Measurements from ENCODE around the gene RPL10A.

RPL10A gene

GRCh38 chr6:35492258-35492973 is 24.2 kb downstream of the RPL10A start:
- DNase-seq (ENCODE audit: low read depth in 3 of 3), result no peak

GRCh38 chr6:35492974-35493284 is 24.7 kb downstream of the RPL10A start:
- DNase-seq (ENCODE audit: low read depth in 3 of 3), result no peak

- no peak for DNase-seq (ENCODE audit: low read depth in 3 of 3)
These were observed 25.2 kb downstream of the RPL10A start for GRCh38 chr6:35493307-35493983.

DNA sequence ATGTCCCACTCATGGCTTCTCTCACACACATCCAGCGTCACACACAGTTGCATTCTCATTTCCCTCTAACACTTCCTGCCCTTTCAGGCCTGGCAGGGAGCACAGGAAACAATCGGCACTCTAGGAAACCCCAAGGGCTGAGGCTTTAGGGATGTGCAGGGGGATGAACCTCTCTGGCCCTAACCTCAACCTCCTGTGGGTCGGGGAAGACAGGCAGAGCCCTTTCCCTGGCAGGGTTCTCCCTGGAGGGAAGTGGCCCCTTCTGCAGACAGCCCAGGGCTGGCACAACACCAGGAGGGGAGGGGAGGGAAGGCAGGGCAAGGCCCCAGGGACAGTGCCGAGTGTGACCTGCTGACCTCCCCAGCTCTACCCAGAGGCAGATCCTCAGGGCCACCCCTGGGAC is 26.0 kb downstream of the RPL10A start:
- no peak for DNase-seq (ENCODE audit: low read depth in 3 of 3)

DNA sequence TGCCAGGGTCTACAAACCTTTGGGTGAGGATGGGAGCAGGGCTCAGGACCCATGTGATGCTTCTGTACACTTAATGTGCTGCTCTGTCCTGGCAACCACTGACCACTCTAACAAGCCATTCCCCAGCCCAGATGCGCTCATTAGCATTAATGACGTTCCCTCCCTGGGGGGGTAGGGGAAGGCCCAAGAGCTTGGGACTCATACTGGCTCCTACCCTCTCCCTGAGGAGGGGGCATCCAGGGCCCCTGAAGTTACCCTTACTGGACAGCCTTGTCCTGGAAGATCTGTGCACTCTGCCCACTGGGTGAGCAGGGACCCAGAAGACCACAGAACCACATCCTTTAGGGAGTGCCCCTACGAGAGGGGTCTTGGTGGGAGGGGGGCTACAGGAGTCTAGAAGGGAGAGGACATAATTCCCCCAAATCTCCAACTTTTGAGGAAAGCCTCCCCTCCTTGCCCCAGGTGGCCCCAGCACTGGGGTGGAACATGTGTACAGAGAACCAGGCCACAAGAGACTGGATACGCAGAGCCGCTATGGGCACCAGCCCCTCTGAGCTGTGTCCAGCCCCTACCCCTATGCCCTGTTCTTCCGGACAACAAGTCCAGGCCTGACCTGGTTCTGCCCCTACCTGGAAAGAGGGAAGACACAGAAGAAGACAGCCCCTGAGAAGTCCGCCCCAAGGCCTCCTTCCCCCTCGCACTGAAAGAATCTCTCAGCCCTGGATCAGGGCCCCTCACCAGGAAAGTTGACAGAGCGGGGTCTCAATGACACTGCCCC is 27.2 kb downstream of the RPL10A start:
- no peak for DNase-seq (ENCODE audit: low read depth in 3 of 3)

DNA sequence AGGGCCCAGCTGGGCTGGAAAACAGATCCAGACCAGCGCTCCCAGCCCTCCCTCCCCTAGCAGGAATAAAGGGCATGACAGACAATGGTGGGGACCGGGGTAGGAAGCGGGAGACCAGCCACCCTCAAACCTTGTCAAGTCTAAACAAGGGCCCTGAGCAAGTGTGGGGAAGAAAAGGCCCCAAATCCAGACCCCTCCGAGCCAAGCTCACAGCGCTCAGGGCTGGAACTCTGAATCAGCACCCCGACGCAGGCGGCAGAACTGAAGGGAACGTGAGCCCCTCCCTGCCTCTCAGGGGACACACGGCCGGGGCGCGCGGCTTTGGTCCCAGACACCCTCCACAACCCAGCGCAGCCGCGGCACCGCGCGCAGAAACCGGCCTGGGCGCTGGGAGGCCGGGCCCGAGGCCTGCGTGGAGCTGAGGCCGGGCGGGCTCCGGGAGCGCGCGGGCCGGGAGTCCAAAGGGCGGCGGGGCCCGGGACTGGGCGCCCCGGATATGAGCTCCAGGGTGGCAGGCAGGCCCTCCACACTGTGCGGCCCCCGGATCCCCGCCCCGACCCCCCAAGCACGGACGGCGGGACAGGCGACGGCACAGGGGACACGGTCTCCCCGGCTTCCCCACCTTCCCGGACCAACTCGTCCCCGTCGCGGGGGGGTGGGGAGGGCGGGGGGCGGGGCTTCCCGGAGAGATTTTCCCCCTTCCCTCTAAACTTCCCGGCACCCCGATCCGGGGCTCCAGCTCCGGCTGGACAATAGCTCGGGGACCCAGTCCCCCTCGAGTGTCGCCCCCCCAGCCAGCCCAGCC is 28.0 kb downstream of the RPL10A start:
- DNase-seq (ENCODE audit: low read depth in 3 of 3), result no peak

DNA sequence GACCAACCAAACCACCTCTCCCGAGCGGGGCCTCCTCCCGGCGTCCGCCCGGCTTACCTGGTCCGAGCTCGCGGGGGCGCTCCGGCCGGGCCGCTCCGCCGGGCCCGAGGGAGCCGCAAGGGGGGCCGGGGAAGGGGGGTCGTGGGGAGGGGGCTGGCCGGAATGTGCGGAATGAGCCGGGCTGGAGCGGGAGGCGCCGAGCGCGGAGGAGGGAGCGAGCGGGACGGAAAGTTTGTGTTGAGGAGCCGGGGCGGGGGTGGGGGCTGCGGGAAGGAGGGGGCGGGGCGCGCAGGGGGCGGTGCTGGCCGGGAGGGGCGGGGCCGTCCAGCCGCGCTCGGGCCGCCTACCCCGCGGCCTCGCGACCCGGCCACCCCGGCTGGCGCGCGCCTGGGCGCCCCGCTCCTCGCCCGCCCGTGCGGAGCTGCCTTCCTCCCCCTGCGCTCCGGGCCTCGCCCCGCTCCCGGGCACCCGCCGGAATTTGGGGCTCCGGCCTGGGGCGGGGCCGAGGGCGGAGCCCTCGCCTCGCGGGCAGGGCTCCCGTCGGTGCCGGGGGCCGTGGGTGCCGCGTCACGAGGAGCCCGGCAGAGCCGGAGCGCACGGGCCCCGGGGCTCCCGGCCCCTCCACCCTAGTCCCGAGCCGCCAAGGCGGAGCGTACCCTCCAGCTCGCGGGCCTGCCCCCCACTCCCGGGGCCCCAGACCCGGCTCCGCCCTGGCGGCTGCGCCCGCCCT is 28.8 kb downstream of the RPL10A start, which contains the start of gene TEAD3:
TEAD3 (minus strand) TSS at position 239 of the 730 bp plus-strand sequence.
- peak in 1 of 3 donors; percentile 51 for DNase-seq (ENCODE audit: low read depth in 3 of 3)

GRCh38 chr6:35497571-35498421 is 29.6 kb downstream of the RPL10A start:
- no peak for DNase-seq (ENCODE audit: low read depth in 3 of 3)

- no peak for DNase-seq (ENCODE audit: low read depth in 3 of 3)
These were observed 30.3 kb downstream of the RPL10A start for GRCh38 chr6:35498422-35499067.

GRCh38 chr6:35499372-35499771 is 31.2 kb downstream of the RPL10A start:
- DNase-seq (ENCODE audit: low read depth in 3 of 3), result no peak

GRCh38 chr6:35500782-35501181 is 32.6 kb downstream of the RPL10A start:
- no peak for DNase-seq (ENCODE audit: low read depth in 3 of 3)

DNA sequence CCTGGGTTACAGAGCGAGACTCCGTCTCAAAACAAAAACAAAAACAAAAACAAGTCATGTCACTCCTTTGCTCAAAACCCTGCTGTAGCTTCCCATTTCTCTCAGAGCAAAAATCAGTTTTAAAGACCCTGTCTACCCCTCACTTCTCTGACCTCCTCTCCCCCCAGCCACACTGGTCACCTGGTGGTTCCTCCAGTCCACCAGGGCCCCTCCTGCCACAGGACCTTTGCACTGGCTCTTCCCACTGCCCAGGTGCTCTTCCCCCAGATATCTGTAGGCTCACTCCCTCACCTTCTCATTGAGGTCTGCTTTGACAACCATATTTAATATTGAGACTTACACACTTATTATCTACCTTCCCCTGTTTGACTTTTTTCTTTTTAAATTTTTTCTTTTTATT is 33.6 kb downstream of the RPL10A start:
- no peak for DNase-seq (ENCODE audit: low read depth in 3 of 3)

DNA sequence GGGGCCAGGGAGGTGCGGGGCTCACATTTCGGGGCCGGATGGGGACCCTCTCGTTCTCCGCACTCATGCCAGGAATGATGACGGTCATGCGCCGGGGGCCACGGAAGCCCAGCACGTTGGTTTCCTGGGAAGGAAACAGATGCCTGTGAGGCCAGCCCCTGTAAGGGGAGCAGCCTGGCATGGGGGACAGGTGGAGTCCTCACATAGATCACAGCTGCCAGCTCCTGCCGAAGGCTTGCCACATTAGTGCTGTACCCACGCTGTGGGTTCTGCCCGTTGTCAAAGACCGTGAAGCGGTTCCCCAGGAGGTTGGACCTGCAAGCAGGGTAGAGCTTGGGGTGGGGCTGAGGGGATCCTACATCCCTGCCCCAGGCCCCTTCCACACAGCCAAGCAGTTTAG is 35.3 kb downstream of the RPL10A start:
- DNase-seq (ENCODE audit: low read depth in 3 of 3), result no peak

DNA sequence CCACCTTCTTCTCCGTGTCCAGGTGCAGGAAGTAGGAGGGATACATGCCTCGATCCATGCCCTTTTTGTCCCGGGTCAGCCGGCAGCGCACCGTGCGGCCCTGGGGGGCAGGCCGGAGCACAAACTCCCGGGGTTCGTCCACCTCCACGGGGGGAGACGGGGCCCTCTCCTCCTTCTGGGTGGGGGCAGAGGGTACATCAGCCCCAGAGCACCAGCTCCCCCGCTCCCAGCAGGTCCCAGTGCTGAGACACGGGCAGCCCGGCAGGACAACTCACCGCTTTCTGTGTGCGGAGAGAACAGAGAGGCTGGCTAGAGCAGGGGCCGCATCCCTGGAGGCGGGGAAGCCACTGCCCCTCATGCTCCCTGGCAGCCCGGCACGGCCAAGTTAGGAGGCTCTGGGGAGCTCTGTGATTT is 37.8 kb downstream of the RPL10A start:
- DNase-seq (ENCODE audit: low read depth in 3 of 3), result no peak

DNA sequence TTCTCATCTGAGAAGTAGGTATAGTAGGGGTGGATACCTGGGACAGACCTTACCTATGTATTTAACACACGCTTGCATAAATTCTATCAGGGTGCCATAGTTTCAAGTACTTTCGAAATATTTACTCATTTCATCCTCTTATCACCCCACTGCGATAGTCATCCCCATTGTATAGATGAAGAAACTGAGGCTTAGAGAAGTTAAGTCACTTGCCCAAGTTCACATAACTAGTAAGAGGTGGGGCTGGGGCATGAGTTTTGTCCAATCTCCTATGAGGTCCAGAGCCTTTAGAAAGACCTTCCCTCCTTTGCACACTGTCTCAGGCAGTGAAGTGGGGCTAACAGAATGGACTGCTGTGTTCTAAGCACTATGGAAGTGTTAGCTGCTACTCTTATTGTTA is 38.3 kb downstream of the RPL10A start:
- DNase-seq (ENCODE audit: low read depth in 3 of 3), result no peak

DNA sequence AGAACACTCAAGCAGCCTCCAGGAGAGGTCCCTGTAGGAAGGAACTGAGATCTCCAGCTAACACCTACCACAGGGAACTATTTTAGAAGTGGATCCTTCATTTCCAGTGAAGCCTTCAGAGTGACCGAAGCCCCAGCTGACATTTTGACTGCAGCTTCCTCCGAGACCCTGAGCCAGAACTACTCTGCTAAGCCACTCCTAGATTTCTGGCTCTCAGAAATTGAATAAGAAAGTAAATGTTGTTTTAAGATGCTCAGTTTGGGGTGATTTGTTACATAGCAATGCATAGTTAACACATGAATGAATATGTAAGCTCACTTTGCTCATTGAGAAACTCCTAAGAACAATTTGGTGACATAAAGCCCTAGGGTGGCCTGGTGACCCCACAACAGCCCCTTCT is 39.0 kb downstream of the RPL10A start:
- no peak for DNase-seq (ENCODE audit: low read depth in 3 of 3)

- no peak for DNase-seq (ENCODE audit: low read depth in 3 of 3)
These were observed 39.8 kb downstream of the RPL10A start for GRCh38 chr6:35508027-35508426.

DNA sequence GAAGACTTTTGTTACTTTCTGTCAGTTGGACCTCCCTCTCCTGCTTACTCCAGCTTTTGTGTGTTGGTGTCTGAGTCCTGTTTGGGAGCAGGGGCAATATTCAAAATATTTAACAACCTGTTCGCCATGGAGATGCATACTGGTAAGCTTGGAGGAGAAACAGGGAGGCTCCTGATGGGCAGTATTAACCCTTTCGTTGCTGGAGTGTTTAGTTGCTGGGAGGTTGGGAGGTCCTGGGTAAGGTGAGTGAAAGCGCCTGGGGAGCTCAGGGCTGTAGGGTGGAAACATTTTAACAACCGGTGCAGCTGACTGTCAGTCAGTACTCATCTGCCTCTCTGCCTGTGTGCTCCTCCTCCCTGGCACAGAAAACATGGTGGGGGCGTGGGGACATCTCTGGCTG is 40.3 kb downstream of the RPL10A start:
- no peak for DNase-seq (ENCODE audit: low read depth in 3 of 3)

- DNase-seq (ENCODE audit: low read depth in 3 of 3), result no peak
These were observed 42.8 kb downstream of the RPL10A start for GRCh38 chr6:35510916-35511561.

Measured in stimulated activated CD4-positive, alpha-beta T cell treated with anti-CD3 and anti-CD28 coated beads, TNF-alpha, amount 100 ng/mL, for 48 hours (primary cell).